ENCODE results near the gene CALN1.
"Not testable (repeated sequence)": the region's sequence is repeated elsewhere in the genome, so short reads cannot be mapped to it uniquely, and the experiment has no call there.

Gene CALN1

GRCh38 chr7:72408966-72409637, 3.0 kb downstream of the CALN1 start:
- no peak for DNase-seq (ENCODE audit: low read depth in 2 of 2)

GRCh38 chr7:72406820-72407403, 5.2 kb downstream of the CALN1 start:
- no peak for DNase-seq (ENCODE audit: low read depth in 2 of 2)

GRCh38 chr7:72405871-72406270, 6.3 kb downstream of the CALN1 start:
- DNase-seq (ENCODE audit: low read depth in 2 of 2): no peak

GRCh38 chr7:72405418-72405817, 6.7 kb downstream of the CALN1 start:
- peak in 1 of 2 donors; percentile 0 for DNase-seq (ENCODE audit: low read depth in 2 of 2)

GRCh38 chr7:72404743-72405142, 7.4 kb downstream of the CALN1 start:
- DNase-seq (ENCODE audit: low read depth in 2 of 2): no peak

GRCh38 chr7:72403458-72404076, 8.6 kb downstream of the CALN1 start:
- no peak for DNase-seq (ENCODE audit: low read depth in 2 of 2)

GRCh38 chr7:72394016-72394415, 18.1 kb downstream of the CALN1 start:
- DNase-seq (ENCODE audit: low read depth in 2 of 2): no peak

- no peak for DNase-seq (ENCODE audit: low read depth in 2 of 2)
Observed at GRCh38 chr7:72391821-72392377, 20.2 kb downstream of the CALN1 start.

- no peak for DNase-seq (ENCODE audit: low read depth in 2 of 2)
Observed at GRCh38 chr7:72386118-72386517, 26.0 kb downstream of the CALN1 start.

- no peak for DNase-seq (ENCODE audit: low read depth in 2 of 2)
Observed at GRCh38 chr7:72362246-72362645, 49.9 kb downstream of the CALN1 start.

- no peak for DNase-seq (ENCODE audit: low read depth in 2 of 2)
Observed at GRCh38 chr7:72345208-72345727, 66.9 kb downstream of the CALN1 start.

GRCh38 chr7:72343991-72344390, 68.1 kb downstream of the CALN1 start:
- DNase-seq (ENCODE audit: low read depth in 2 of 2): no peak

- not testable (repeated sequence) for DNase-seq (ENCODE audit: low read depth in 2 of 2)
Observed at GRCh38 chr7:72343354-72343753, 68.8 kb downstream of the CALN1 start.

GRCh38 chr7:72337390-72338167, 74.6 kb downstream of the CALN1 start:
- DNase-seq (ENCODE audit: low read depth in 2 of 2): no peak

GRCh38 chr7:72336632-72337389, 75.3 kb downstream of the CALN1 start:
- DNase-seq (ENCODE audit: low read depth in 2 of 2): no peak

GRCh38 chr7:72336382-72336631, 75.8 kb downstream of the CALN1 start:
- DNase-seq (ENCODE audit: low read depth in 2 of 2): no peak

GRCh38 chr7:72335561-72336381, 76.4 kb downstream of the CALN1 start:
- DNase-seq (ENCODE audit: low read depth in 2 of 2): no peak

GRCh38 chr7:72334698-72335097, 77.4 kb downstream of the CALN1 start:
- DNase-seq (ENCODE audit: low read depth in 2 of 2): no peak

- no peak for DNase-seq (ENCODE audit: low read depth in 2 of 2)
Observed at GRCh38 chr7:72334066-72334465, 78.1 kb downstream of the CALN1 start.

GRCh38 chr7:72326811-72327210, 85.3 kb downstream of the CALN1 start:
- DNase-seq (ENCODE audit: low read depth in 2 of 2): no peak

GRCh38 chr7:72326365-72326764, 85.8 kb downstream of the CALN1 start:
- no peak for DNase-seq (ENCODE audit: low read depth in 2 of 2)
